SK-N-SH (cell line): ENCODE measurements around the gene ANO2. TPM values are rescaled to one million over a fixed set of nuclear protein-coding genes. Genes with fewer than 3 reads are reported as not detected.

ENCODE experiments used
- CTCF ChIA-PET: fragments of 300-600, 350-600 bp; formaldehyde crosslinking; extraction: SDS; loops from one replicate; lab custom pipeline; 2021; lab: Yijun Ruan, JAX
- POLR2A ChIA-PET: fragments of 350-600 bp; sonication (Branson Sonifier 250); formaldehyde crosslinking; extraction: SDS; loops from one replicate; lab custom pipeline; 2020; ENCODE audit warnings: antibody characterized with exemption, inconsistent platforms; lab: Yijun Ruan, JAX
- DNase-seq: peaks from one replicate; pipeline ENCODE4 v3.0.0; 2012
- H2AFZ ChIP-seq: fragments of 200-600 bp; sonication (generic); 2 replicates; pipeline ENCODE4 v1.8.1; 2016; ENCODE audit warnings: antibody characterized with exemption, mild to moderate bottlenecking, low read depth
- H3F3A ChIP-seq: fragments of 200-600 bp; sonication (generic); replicated peaks from 2 replicates; pipeline ENCODE3; 2016; ENCODE audit warnings: antibody characterized with exemption, mild to moderate bottlenecking; ENCODE audit not compliant: insufficient read depth
- H3K27ac ChIP-seq, 2 experiments: fragments of 200-500 bp in 1 of 2; fragments of 200-600 bp in 1 of 2; sonication (Bioruptor generic) in 1 of 2; sonication (generic), shearing (Covaris generic) in 1 of 2; 2 replicates each; pipeline versions ENCODE4 v1.5.1 to v1.6.1; 2014 to 2016; ENCODE audit warnings: low read depth in 2 of 2, inconsistent platforms in 1 of 2, low read length in 1 of 2, mild to moderate bottlenecking in 1 of 2, mixed read lengths in 1 of 2
- H3K27me3 ChIP-seq: fragments of 200-600 bp; sonication (generic), shearing (Covaris generic); 2 replicates; pipeline ENCODE4 v1.6.1; 2016; ENCODE audit warnings: mixed run types; ENCODE audit not compliant: insufficient read depth
- H3K36me3 ChIP-seq, 2 experiments: fragments of 200-500 bp in 1 of 2; fragments of 200-600 bp in 1 of 2; sonication (Bioruptor generic) in 1 of 2; sonication (generic) in 1 of 2; replicated peaks in 1 of 2; 2 replicates each; pipeline versions ENCODE3 to v1.5.1; 2014 to 2016; ENCODE audit warnings: low read length in 1 of 2, mild to moderate bottlenecking in 1 of 2; ENCODE audit not compliant: insufficient read depth in 2 of 2, control insufficient read depth in 1 of 2
- H3K4me1 ChIP-seq, 2 experiments: fragments of 200-500 bp in 1 of 2; fragments of 200-600 bp in 1 of 2; sonication (Bioruptor generic) in 1 of 2; sonication (generic), shearing (Covaris generic) in 1 of 2; 2 replicates each; pipeline versions ENCODE4 v1.5.1 to v1.6.1; 2014 to 2016; ENCODE audit warnings: low read depth in 1 of 2, low read length in 1 of 2, mixed run types in 1 of 2; ENCODE audit not compliant: insufficient read depth in 2 of 2, control insufficient read depth in 1 of 2
- H3K4me2 ChIP-seq: fragments of 200-600 bp; sonication (generic), shearing (Covaris generic); 2 replicates; pipeline ENCODE4 v1.6.1; 2017; ENCODE audit warnings: mixed run types
- H3K4me3 ChIP-seq, 2 experiments: fragments of 200-500 bp in 1 of 2; fragments of 200-600 bp in 1 of 2; sonication (Bioruptor generic) in 1 of 2; sonication (generic), shearing (Covaris generic) in 1 of 2; 2 replicates each; pipeline versions ENCODE4 v1.5.1 to v1.8.1; 2014 to 2016; ENCODE audit warnings: low read depth in 2 of 2, inconsistent platforms in 1 of 2, low read length in 1 of 2, mild to moderate bottlenecking in 1 of 2, mixed read lengths in 1 of 2, moderate library complexity in 1 of 2
- H3K79me2 ChIP-seq: fragments of 200-600 bp; sonication (generic); 2 replicates; pipeline ENCODE4 v1.8.1; 2017; ENCODE audit warnings: mild to moderate bottlenecking; ENCODE audit not compliant: insufficient read depth
- H3K9ac ChIP-seq: fragments of 200-600 bp; sonication (generic); 2 replicates; pipeline ENCODE4 v1.6.1; 2017; ENCODE audit warnings: mixed run types
- H3K9me2 ChIP-seq: fragments of 200-600 bp; sonication (generic); 2 replicates; pipeline ENCODE4 v1.6.1; 2017; ENCODE audit warnings: mixed run types
- H3K9me3 ChIP-seq: fragments of 200-600 bp; sonication (generic); 2 replicates; pipeline ENCODE4 v1.6.1; 2017; ENCODE audit warnings: mixed run types, mild to moderate bottlenecking, moderate library complexity
- H4K20me1 ChIP-seq: fragments of 200-600 bp; sonication (generic); 2 replicates; pipeline ENCODE4 v1.6.1; 2017; ENCODE audit warnings: mild to moderate bottlenecking, mixed run types; ENCODE audit not compliant: insufficient read depth
- GATA2 ChIP-seq: sonication (generic); formaldehyde crosslinking; IDR thresholded peaks from 2 replicates; pipeline ENCODE4 v1.5.0; 2020; ENCODE audit warnings: mild to moderate bottlenecking, missing genetic modification reagents
- IRF3 ChIP-seq: fragments of 150-350 bp; IDR thresholded peaks from 2 replicates; pipeline ENCODE4 v1.6.1; 2016; ENCODE audit warnings: mild to moderate bottlenecking, low read depth, low read length
- NFIC ChIP-seq: IDR thresholded peaks from 2 replicates; pipeline ENCODE4 v1.4.0; 2012; ENCODE audit warnings: borderline replicate concordance
- NRF1 ChIP-seq: IDR thresholded peaks from 2 replicates; pipeline ENCODE4 v1.6.1; 2012; ENCODE audit warnings: low read depth, mild to moderate bottlenecking, low read length
- RCOR1 ChIP-seq: fragments of 150-350 bp; IDR thresholded peaks from 2 replicates; pipeline ENCODE4 v1.6.1; 2017; ENCODE audit warnings: antibody characterized with exemption, low read length
- RFX5 ChIP-seq: IDR thresholded peaks from 2 replicates; pipeline ENCODE4 v1.6.1; 2012; ENCODE audit warnings: mild to moderate bottlenecking, improper control_type of control experiment, low read length
- RXRA ChIP-seq: IDR thresholded peaks from 2 replicates; pipeline ENCODE4 v1.4.0; 2012; ENCODE audit warnings: low read depth, mild to moderate bottlenecking, borderline replicate concordance
- TAF1 ChIP-seq: IDR thresholded peaks from 2 replicates; pipeline ENCODE4 v1.6.1; 2012; ENCODE audit warnings: low read depth, mild to moderate bottlenecking, low read length, moderate library complexity, borderline replicate concordance
- TCF12 ChIP-seq: IDR thresholded peaks from 2 replicates; pipeline ENCODE4 v1.4.0; 2012
- TEAD4 ChIP-seq: IDR thresholded peaks from 2 replicates; pipeline ENCODE4 v1.4.0; 2012; ENCODE audit warnings: mild to moderate bottlenecking, borderline replicate concordance; ENCODE audit not compliant: insufficient read depth
- ZBTB33 ChIP-seq: IDR thresholded peaks from 2 replicates; pipeline ENCODE4 v1.4.0; 2012; ENCODE audit warnings: low read depth, borderline replicate concordance
- WGBS: methylation state at CpG from one replicate; pipeline ENCODE4 v1.1.6; 2017; ENCODE audit warnings: low lambda C conversion rate; 5-methylcytosine and 5-hydroxymethylcytosine counted together
- polyA plus RNA-seq, 3 experiments: library from polyadenylated mRNA; depleted of rRNA; stranded (reverse); fragments of >200 nt; gene quantifications; 2 replicates each; pipeline ENCODE4 v1.2.3, GENCODE V29; 2012
- TF ChIP-seq, protein P1 (sequence below): fragments of 150-350 bp; IDR thresholded peaks from 2 replicates; pipeline ENCODE4 v1.6.1; 2017; ENCODE audit warnings: antibody characterized with exemption, low read length, low read depth, borderline replicate concordance
- TF ChIP-seq, protein P2 (sequence below): fragments of 200-600 bp; sonication (generic); IDR thresholded peaks from 2 replicates; pipeline ENCODE4 v1.6.1; 2017; ENCODE audit warnings: antibody characterized with exemption, mild to moderate bottlenecking, moderate library complexity
- TF ChIP-seq, protein P3 (sequence below): IDR thresholded peaks from 2 replicates; pipeline ENCODE4; 2012
- TF ChIP-seq, protein P4 (sequence below): IDR thresholded peaks from 2 replicates; pipeline ENCODE4 v1.4.0; 2012; ENCODE audit warnings: low read depth, borderline replicate concordance

ANO2 gene
- polyA plus RNA-seq, 1 of the 3 experiments (the other 2 are of a cell fraction), result not detected

- H3K27ac ChIP-seq, result no peak overlapping the region
- no peak for DNase-seq
- no peaks in the 10 kb centered on the region for H3K79me2 ChIP-seq
- no peaks in the 10 kb centered on the region for H3K9me2 ChIP-seq
- no peaks in the 10 kb centered on the region for H3F3A ChIP-seq
- no peaks in the 10 kb centered on the region for H3K4me1 ChIP-seq
- no peaks in the 10 kb centered on the region for H4K20me1 ChIP-seq
- H3K27me3 ChIP-seq, result peaks cover 87% of the 10 kb centered on the region
- no peaks in the 10 kb centered on the region for H3K9me3 ChIP-seq
- 0% methylated on average over 2 of the region's 3 CpGs for WGBS
- TF ChIP-seq, protein P1, sequence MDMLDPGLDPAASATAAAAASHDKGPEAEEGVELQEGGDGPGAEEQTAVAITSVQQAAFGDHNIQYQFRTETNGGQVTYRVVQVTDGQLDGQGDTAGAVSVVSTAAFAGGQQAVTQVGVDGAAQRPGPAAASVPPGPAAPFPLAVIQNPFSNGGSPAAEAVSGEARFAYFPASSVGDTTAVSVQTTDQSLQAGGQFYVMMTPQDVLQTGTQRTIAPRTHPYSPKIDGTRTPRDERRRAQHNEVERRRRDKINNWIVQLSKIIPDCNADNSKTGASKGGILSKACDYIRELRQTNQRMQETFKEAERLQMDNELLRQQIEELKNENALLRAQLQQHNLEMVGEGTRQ, result no peak
- TF ChIP-seq TEAD4 (no peak), ZBTB33 (no peak), RFX5 (no peak), RCOR1 (no peak)
- TF ChIP-seq, protein P2, sequence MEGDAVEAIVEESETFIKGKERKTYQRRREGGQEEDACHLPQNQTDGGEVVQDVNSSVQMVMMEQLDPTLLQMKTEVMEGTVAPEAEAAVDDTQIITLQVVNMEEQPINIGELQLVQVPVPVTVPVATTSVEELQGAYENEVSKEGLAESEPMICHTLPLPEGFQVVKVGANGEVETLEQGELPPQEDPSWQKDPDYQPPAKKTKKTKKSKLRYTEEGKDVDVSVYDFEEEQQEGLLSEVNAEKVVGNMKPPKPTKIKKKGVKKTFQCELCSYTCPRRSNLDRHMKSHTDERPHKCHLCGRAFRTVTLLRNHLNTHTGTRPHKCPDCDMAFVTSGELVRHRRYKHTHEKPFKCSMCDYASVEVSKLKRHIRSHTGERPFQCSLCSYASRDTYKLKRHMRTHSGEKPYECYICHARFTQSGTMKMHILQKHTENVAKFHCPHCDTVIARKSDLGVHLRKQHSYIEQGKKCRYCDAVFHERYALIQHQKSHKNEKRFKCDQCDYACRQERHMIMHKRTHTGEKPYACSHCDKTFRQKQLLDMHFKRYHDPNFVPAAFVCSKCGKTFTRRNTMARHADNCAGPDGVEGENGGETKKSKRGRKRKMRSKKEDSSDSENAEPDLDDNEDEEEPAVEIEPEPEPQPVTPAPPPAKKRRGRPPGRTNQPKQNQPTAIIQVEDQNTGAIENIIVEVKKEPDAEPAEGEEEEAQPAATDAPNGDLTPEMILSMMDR, result peak; percentile 10; the same call in 1 of the 2 replicates
- ChIA-PET POLR2A (no interaction called here), CTCF (no interaction called here)
- H3K4me2 ChIP-seq, result 0 out of 2 replicates have a peak overlapping the region, but pooled peaks have one; percentile 14
- no peak overlapping the region for H2AFZ ChIP-seq
- H3K9ac ChIP-seq, result no peak overlapping the region
- H3K4me3 ChIP-seq, result no peak overlapping the region
- no peaks in the 10 kb centered on the region for H3K36me3 ChIP-seq
These were observed 379.0 kb downstream of the ANO2 start for GRCh38 chr12:5565933-5566599.

DNA sequence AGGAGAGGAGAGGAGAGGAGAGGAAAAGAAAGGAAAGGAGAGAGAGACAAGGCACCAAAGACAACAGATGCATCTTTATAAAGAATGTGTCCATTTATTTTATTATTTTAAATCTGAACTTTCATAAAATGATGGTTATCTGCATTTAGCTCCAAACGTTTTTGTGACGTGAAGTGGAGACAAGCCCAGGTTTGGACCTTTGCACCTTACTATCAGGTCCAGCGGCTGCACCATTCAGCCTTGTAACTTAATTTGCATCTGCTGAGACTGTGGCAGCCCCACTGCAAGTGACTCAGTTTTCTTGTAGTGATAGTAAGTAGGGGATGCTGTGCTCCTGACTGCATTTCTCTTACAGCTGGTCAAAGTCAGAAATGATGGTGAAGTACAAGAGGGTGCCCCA is 382.5 kb downstream of the ANO2 start:
- H3K4me1 ChIP-seq, result no peaks in the 10 kb centered on the region
- ChIA-PET CTCF (no interaction called here), POLR2A (no interaction called here)
- H4K20me1 ChIP-seq, result no peaks in the 10 kb centered on the region
- no peaks in the 10 kb centered on the region for H3K9me3 ChIP-seq
- DNase-seq, result no peak
- H2AFZ ChIP-seq, result no peak overlapping the region
- H3K9ac ChIP-seq, result no peak overlapping the region
- no peaks in the 10 kb centered on the region for H3F3A ChIP-seq
- 0% methylated on average over 3 of the region's 3 CpGs for WGBS
- no peaks in the 10 kb centered on the region for H3K36me3 ChIP-seq
- H3K4me2 ChIP-seq, result no peak overlapping the region
- no peaks in the 10 kb centered on the region for H3K79me2 ChIP-seq
- peaks cover 70% of the 10 kb centered on the region for H3K27me3 ChIP-seq
- no peak overlapping the region for H3K4me3 ChIP-seq
- H3K27ac ChIP-seq, result no peak overlapping the region
- H3K9me2 ChIP-seq, result no peaks in the 10 kb centered on the region
- no peak for TF ChIP-seq NFIC
- no peak for TF ChIP-seq RFX5
- TF ChIP-seq IRF3, result no peak
- no peak for TF ChIP-seq TCF12
- no peak for TF ChIP-seq TEAD4
- no peak for TF ChIP-seq GATA2 (CRISPR knock-in tag)
- no peak for TF ChIP-seq RXRA
- no peak for TF ChIP-seq NRF1
- TF ChIP-seq, protein P3, sequence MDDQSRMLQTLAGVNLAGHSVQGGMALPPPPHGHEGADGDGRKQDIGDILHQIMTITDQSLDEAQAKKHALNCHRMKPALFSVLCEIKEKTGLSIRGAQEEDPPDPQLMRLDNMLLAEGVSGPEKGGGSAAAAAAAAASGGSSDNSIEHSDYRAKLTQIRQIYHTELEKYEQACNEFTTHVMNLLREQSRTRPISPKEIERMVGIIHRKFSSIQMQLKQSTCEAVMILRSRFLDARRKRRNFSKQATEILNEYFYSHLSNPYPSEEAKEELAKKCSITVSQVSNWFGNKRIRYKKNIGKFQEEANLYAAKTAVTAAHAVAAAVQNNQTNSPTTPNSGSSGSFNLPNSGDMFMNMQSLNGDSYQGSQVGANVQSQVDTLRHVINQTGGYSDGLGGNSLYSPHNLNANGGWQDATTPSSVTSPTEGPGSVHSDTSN, result no peak
- TF ChIP-seq TAF1, result no peak
- TF ChIP-seq, protein P4, sequence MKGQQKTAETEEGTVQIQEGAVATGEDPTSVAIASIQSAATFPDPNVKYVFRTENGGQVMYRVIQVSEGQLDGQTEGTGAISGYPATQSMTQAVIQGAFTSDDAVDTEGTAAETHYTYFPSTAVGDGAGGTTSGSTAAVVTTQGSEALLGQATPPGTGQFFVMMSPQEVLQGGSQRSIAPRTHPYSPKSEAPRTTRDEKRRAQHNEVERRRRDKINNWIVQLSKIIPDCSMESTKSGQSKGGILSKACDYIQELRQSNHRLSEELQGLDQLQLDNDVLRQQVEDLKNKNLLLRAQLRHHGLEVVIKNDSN, result no peak
